Measurements from ENCODE around the gene ZNF281. TPM values are rescaled to one million over a fixed set of nuclear protein-coding genes. Genes with fewer than 3 reads are reported as not detected.
A peak's percentile ranks its signal among the peaks of the same experiment; 100 is the strongest.

Gene ZNF281
- total RNA-seq, 1 donor from 2014 or later = 34.9 TPM

DNA sequence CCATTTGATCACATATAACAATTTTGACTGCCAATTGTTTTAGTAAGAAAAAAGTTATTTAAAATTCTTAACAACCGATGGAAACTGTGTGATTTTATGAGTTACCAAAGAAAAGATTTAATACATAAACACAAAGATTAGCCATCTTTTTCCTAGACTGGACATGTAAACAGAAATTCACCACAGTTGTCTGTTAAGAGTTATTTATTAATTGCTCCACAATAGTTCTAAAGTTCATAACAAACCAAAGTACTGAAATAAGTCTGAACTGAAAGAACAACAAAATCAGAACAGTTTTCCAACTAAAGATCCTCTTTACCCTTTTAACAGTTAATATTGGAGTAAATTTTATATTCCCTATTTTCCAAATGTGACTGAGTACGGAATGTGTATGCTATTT, 8.6 kb downstream of the ZNF281 start:
- H3K4me1 Mint-ChIP-seq (ENCODE audit: low read depth) = peaks cover 64% of the 10 kb centered on the region

DNA sequence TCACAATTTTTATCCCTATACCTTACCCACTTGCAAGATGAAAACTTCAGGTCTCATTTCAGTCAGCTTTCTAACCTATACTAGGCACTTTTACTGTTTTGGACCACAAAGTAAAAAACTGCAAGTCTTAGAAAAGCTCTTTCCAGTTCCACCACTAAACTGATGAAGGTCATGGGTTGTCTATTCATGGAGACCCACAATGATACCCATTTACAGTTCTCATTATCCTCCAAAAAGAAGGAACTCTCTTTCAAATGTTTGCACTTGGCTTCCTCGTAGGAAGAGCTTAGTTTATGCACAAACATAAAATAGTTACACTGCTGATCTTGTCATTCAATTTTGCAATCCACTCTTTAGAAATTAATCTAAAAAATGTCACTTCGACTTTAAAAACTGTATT, 9.3 kb downstream of the ZNF281 start:
- Mint-ChIP-seq H3K36me3 (ENCODE audit: low read depth) (peaks cover 12% of the 10 kb centered on the region), H3K27ac (ENCODE audit: unreplicated experiment) (no peak overlapping the region), H3K4me1 (ENCODE audit: low read depth) (peaks cover 57% of the 10 kb centered on the region), H3K27me3 (ENCODE audit: low read depth) (no peaks in the 10 kb centered on the region), H3K9me3 (ENCODE audit: low read depth) (peaks cover under 1% of the 10 kb centered on the region), H3K4me3 (ENCODE audit: unreplicated experiment) (no peak overlapping the region)
- DNase-seq (ENCODE audit: low spot score) = no peak
- TF ChIP-seq CTCF (IDR thresholded peaks at IDR 0.05) = no peak

More for the DNA sequence above, 8.6 kb downstream of the ZNF281 start:
- H3K9me3 Mint-ChIP-seq (ENCODE audit: low read depth) = peaks cover 8% of the 10 kb centered on the region
- TF ChIP-seq CTCF (IDR thresholded peaks at IDR 0.05) = no peak
- H3K4me3 Mint-ChIP-seq (ENCODE audit: unreplicated experiment) = no peak overlapping the region
- no peak for DNase-seq (ENCODE audit: low spot score)
- no peaks in the 10 kb centered on the region for H3K27me3 Mint-ChIP-seq (ENCODE audit: low read depth)
- peaks cover 19% of the 10 kb centered on the region for H3K36me3 Mint-ChIP-seq (ENCODE audit: low read depth)
- H3K27ac Mint-ChIP-seq (ENCODE audit: unreplicated experiment) = no peak overlapping the region

- TF ChIP-seq CTCF (IDR thresholded peaks at IDR 0.05) = no peak
- H3K36me3 Mint-ChIP-seq (ENCODE audit: low read depth) = peaks cover 11% of the 10 kb centered on the region
- H3K4me1 Mint-ChIP-seq (ENCODE audit: low read depth) = peaks cover 50% of the 10 kb centered on the region
- H3K4me3 Mint-ChIP-seq (ENCODE audit: unreplicated experiment) = no peak overlapping the region
- H3K9me3 Mint-ChIP-seq (ENCODE audit: low read depth) = no peaks in the 10 kb centered on the region
- no peaks in the 10 kb centered on the region for H3K27me3 Mint-ChIP-seq (ENCODE audit: low read depth)
- DNase-seq (ENCODE audit: low spot score) = no peak
- H3K27ac Mint-ChIP-seq (ENCODE audit: unreplicated experiment) = peak overlapping the region; percentile 33
Observed at GRCh38 chr1:200399860-200400259, 10.0 kb downstream of the ZNF281 start.

DNA sequence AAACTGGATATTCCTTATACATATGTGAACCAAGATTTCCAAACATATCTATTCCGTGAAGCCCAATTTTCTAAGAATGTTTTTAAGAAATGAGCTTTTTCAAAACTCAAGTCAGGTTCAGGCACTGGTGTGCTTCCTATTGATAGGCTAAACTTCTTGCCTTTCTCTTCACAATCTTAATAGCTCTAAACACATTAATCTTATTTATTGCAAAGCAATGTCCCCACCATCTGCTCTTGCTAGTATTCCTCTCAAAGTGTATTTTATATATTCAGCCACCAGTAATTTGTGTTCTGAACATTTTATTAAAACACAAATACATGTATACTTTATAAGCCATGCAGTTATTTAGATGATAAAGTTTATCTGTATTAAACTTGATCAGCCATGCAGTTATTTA, 11.5 kb downstream of the ZNF281 start:
- peaks cover 5% of the 10 kb centered on the region for H3K36me3 Mint-ChIP-seq (ENCODE audit: low read depth)
- no peaks in the 10 kb centered on the region for H3K9me3 Mint-ChIP-seq (ENCODE audit: low read depth)
- no peak overlapping the region for H3K27ac Mint-ChIP-seq (ENCODE audit: unreplicated experiment)
- H3K4me3 Mint-ChIP-seq (ENCODE audit: unreplicated experiment) = no peak overlapping the region
- peaks cover 41% of the 10 kb centered on the region for H3K4me1 Mint-ChIP-seq (ENCODE audit: low read depth)
- TF ChIP-seq CTCF (IDR thresholded peaks at IDR 0.05) = no peak
- H3K27me3 Mint-ChIP-seq (ENCODE audit: low read depth) = no peaks in the 10 kb centered on the region
- DNase-seq (ENCODE audit: low spot score) = no peak

- H3K27ac Mint-ChIP-seq (ENCODE audit: unreplicated experiment) = no peak overlapping the region
- H3K4me3 Mint-ChIP-seq (ENCODE audit: unreplicated experiment) = no peak overlapping the region
- H3K27me3 Mint-ChIP-seq (ENCODE audit: low read depth) = no peaks in the 10 kb centered on the region
- no peak for DNase-seq (ENCODE audit: low spot score)
- no peaks in the 10 kb centered on the region for H3K9me3 Mint-ChIP-seq (ENCODE audit: low read depth)
- no peaks in the 10 kb centered on the region for H3K36me3 Mint-ChIP-seq (ENCODE audit: low read depth)
- no peak for TF ChIP-seq CTCF (IDR thresholded peaks at IDR 0.05)
- peaks cover 16% of the 10 kb centered on the region for H3K4me1 Mint-ChIP-seq (ENCODE audit: low read depth)
Observed at GRCh38 chr1:200392625-200393185, 17.1 kb downstream of the ZNF281 start.
